ENCODE measurements around the gene RECQL5.

DNA sequence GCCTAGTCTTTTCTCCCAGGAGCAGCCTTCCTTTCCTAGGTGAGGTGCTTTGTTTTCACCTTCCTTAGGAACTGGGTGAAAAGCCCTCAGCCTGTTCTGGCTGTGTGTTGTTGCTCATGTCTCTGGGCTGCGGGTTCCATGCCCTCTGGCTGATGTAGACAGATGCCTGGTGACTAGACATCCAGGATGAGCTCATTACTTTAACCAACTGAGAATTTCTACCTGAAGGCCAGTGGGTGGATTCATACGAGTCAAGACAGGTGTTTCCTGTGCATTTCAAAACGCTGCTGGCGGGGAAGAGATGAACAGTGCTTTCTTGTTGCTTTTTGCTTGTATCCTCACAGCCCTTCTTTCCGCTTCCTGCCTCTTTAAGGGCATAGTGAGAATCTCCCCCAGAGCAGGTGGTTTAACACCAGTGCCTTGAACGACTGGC, 22.5 kb upstream of the RECQL5 start:
- TF ChIP-seq CTCF (IDR thresholded peaks at IDR 0.05) (no peak), POLR2A (IDR thresholded peaks at IDR 0.05) (no peak)
